Measurements from ENCODE around the gene GLOD5. TPM values are rescaled to one million over a fixed set of nuclear protein-coding genes. Genes with fewer than 3 reads are reported as not detected.

GLOD5 gene
- total and polyA plus RNA-seq, 2 of the 8 experiments (the other 6 are each of a cell fraction or from before 2014, with no cell fraction given): 0.18 TPM; not detected in 1

GRCh38 chrX:48719958-48720357 lies 41.6 kb upstream of the GLOD5 start:
- H3K18ac ChIP-seq (ENCODE audit: extremely low read depth, low read length): no peak overlapping the region
- no peak overlapping the region for H2BK12ac ChIP-seq (ENCODE audit: low read depth, low read length)
- POLR2A ChIA-PET (ENCODE audit: partially characterized antibody): interaction anchor here (1.2 kb wide), 1 partner anchor 9 kb away, joined by 5 read pairs; no protein-coding TSS in a partner anchor
- TF ChIP-seq CBX5 (IDR thresholded peaks at IDR 0.05; ENCODE audit: low read depth, low read length) (no peak), SAP30 (IDR thresholded peaks at IDR 0.05; ENCODE audit: insufficient read depth, insufficient replicate concordance, low read length) (no peak), JUND (IDR thresholded peaks at IDR 0.05; ENCODE audit: low read length) (no peak), POU5F1 (IDR thresholded peaks at IDR 0.05; ENCODE audit: low read depth, low read length) (no peak), HDAC6 (IDR thresholded peaks at IDR 0.05; ENCODE audit: low read depth, low read length) (no peak), ATF3 (IDR thresholded peaks at IDR 0.05; ENCODE audit: insufficient read depth, low read depth, low read length) (no peak), NRF1 (IDR thresholded peaks at IDR 0.05; ENCODE audit: low read depth, low read length) (no peak)
- H2BK5ac ChIP-seq (ENCODE audit: low read depth, low read length): no peak overlapping the region
- H3K4ac ChIP-seq (replicated peaks; ENCODE audit: insufficient read length, low read depth, low read length): no peak overlapping the region
- H4K91ac ChIP-seq (replicated peaks; ENCODE audit: insufficient read length, low read length): no peak overlapping the region
- no peak overlapping the region for H2BK120ac ChIP-seq (replicated peaks; ENCODE audit: low read depth, low read length)
- H3K23me2 ChIP-seq (ENCODE audit: low read depth, low read length): no peaks in the 10 kb centered on the region
- no peak overlapping the region for H4K5ac ChIP-seq (ENCODE audit: insufficient read length, low read depth, low read length)
- CTCF ChIA-PET (ENCODE audit: partially characterized antibody): no interaction called here
- H4K20me1 ChIP-seq (replicated peaks in 1 of 2; ENCODE audit: control insufficient read depth in 1 of 2, insufficient read depth in 2 of 2, low read length in 2 of 2): no peaks in the 10 kb centered on the region
- H3K27me3 ChIP-seq (replicated peaks in 1 of 4; ENCODE audit: control insufficient read depth in 3 of 4, extremely low read depth in 1 of 4, insufficient read depth in 3 of 4, low read length in 3 of 4): no peaks in the 10 kb centered on the region; a peak in 2 of 7 replicates
- H3K14ac ChIP-seq (ENCODE audit: insufficient read length): no peak overlapping the region
- H3K4me1 ChIP-seq (replicated peaks in 1 of 4; ENCODE audit: control insufficient read depth in 3 of 4, insufficient read depth in 4 of 4, low read length in 3 of 4): no peaks in the 10 kb centered on the region
- no peaks in the 10 kb centered on the region for H3K36me3 ChIP-seq (ENCODE audit: control insufficient read depth in 2 of 4, insufficient read depth in 4 of 4, low read length in 3 of 4)
- H3K79me2 ChIP-seq (ENCODE audit: control insufficient read depth in 1 of 2, insufficient read depth in 2 of 2, low read length in 2 of 2): no peaks in the 10 kb centered on the region
- H4K8ac ChIP-seq (ENCODE audit: extremely low read depth, insufficient read depth, low read length): no peak overlapping the region
- H3K56ac ChIP-seq (replicated peaks; ENCODE audit: insufficient read length, low read depth, low read length): no peak overlapping the region
- H2AK5ac ChIP-seq (ENCODE audit: low read depth, low read length): no peak overlapping the region
- WGBS, 2 experiments (ENCODE audit: extremely low coverage in 1 of 2, insufficient coverage in 1 of 2, insufficient read length in 1 of 2, insufficient replicate concordance in 2 of 2, low coverage in 1 of 2, low lambda C conversion rate in 2 of 2, missing lambda C conversion rate in 1 of 2): 57% methylated on average over 1 of the region's 2 CpGs; no CpG with 5 or more reads in 1 of the 2 experiments
- no peak overlapping the region for H2AFZ ChIP-seq (ENCODE audit: low read length)
- no peak overlapping the region for H3K27ac ChIP-seq (ENCODE audit: low read depth, low read length)
- no peaks in the 10 kb centered on the region for H3K79me1 ChIP-seq (ENCODE audit: low read depth, low read length)
- no peak overlapping the region for H3K4me2 ChIP-seq (ENCODE audit: insufficient read depth in 1 of 2, low read depth in 2 of 2, low read length in 2 of 2)
- H2BK15ac ChIP-seq (ENCODE audit: low read length): no peak overlapping the region
- FAIRE-seq (no peak), DNase-seq (ENCODE audit: low read depth in 1 of 2, low spot score in 2 of 2) (no peak)
- no peak overlapping the region for H3K9ac ChIP-seq (replicated peaks in 1 of 4; ENCODE audit: extremely low read depth in 1 of 4, low read depth in 3 of 4, low read length in 3 of 4)
- H3K9me3 ChIP-seq (ENCODE audit: insufficient read depth in 2 of 2, low read depth in 1 of 2, low read length in 1 of 2): no peaks in the 10 kb centered on the region
- no peak overlapping the region for H3K23ac ChIP-seq (ENCODE audit: insufficient read length)
- no peak overlapping the region for H3K4me3 ChIP-seq (ENCODE audit: extremely low read depth in 1 of 4, insufficient read depth in 2 of 4, low read depth in 3 of 4, low read length in 4 of 4)
- H2BK20ac ChIP-seq (ENCODE audit: low read length): no peak overlapping the region

All from H1 (cell line).